Kidney capillary endothelial cell (primary cell): ENCODE measurements around the gene NPFFR2.
A peak's percentile ranks its signal among the peaks of the same experiment; 100 is the strongest.
"Not testable (repeated sequence)": the region's sequence is repeated elsewhere in the genome, so short reads cannot be mapped to it uniquely, and the experiment has no call there.

Experiments
- DNase-seq: peaks from one replicate; pipeline ENCODE4 v3.0.0-alpha.2; 2018; ENCODE audit warnings: low spot score

Gene NPFFR2

DNA sequence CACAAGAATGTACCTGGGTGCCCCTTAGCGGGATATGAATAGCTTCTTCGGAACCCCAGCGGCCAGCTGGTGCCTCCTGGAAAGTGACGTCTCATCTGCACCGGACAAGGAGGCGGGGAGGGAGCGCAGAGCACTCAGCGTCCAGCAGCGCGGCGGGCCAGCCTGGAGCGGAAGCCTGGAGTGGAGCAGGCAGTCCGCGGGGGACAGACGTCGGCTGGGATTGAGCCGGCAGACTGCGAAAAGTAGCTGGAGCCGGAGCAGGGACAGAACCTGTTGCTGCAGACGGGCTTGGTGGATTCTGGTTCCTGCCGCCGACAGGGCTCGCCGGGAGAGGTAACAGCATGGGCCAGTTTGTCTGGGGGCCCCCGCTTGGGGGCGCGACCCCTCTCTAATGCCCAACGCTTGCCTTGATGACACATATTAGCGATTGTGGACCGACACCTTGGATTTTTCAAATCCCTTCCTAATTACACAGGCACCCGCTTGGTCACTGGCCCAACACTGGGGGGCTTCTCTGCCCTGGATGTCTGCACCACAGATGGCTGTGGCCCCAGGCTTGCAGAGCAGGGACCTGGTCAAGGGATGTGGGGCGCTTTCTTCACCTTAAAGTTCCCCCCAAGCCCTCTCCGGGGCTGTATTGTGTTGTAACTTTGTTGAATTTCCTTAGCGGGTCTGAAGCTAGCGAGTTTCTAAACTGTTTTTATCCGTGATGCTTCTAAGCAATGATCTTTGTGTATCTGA, at the start of gene NPFFR2:
Gene NPFFR2 (plus strand): TSS at position 133 of the 741 bp plus-strand sequence. CDS start 96,592 bp downstream, outside the sequence.
- peak; percentile 32 for DNase-seq

DNA sequence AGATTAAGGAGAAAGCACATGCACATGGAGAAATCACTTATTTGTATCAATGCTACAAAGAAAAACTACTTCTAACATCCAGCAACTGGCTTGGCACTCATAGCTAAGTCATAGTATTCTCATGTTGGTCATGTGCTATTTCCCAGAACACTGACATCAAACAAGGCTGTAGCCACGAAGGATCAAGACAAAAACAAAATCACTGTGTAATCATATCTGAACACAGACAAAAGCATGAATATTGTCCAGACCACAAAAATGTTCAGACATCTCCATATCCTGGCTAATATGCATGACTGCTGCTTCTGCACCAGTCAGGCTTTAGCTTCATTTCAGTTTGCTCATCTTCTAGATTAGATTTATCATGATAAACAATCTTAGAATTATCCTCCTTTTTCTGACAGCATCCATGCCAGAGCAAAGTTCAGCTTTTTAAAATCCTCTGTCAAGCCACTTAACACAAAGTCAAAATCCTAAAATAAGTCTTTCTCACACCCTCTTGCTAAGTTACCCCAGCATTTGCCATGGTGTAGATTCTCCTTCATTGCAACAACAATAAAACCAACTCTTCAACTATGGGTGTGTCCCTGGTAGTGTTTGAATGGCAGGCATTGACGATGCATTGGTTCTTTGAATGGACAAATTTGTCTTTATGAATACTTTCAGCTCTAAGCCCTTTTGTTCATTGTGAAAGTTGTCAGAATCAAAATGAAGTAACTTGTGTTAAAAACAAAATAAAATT, 39.1 kb upstream of the NPFFR2 start:
- no peak for DNase-seq

GRCh38 chr4:71994559-71994958, 37.2 kb upstream of the NPFFR2 start:
- no peak for DNase-seq

DNA sequence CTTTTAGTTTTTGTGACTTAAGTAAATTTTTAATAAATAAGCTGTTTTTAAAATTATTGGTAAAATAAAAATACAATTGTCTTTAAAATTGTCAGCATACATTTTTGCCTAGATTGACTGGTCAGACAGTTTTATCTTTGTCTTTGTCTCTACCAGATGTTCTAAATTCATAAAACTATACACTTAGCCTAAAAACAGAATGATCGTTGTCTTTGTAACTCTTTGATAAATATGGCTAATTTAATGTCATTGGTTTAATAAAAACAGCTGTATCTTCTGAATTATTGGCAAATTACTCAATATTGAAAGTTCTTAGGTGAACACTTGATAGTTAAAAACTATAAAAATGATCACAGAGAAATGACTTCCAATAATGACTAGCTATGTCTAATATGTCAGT, 36.5 kb upstream of the NPFFR2 start:
- no peak for DNase-seq

GRCh38 chr4:72006586-72006985, 25.2 kb upstream of the NPFFR2 start:
- DNase-seq, result peak; percentile 58

- no peak for DNase-seq
Observed at GRCh38 chr4:72011906-72012305, 19.9 kb upstream of the NPFFR2 start.

DNA sequence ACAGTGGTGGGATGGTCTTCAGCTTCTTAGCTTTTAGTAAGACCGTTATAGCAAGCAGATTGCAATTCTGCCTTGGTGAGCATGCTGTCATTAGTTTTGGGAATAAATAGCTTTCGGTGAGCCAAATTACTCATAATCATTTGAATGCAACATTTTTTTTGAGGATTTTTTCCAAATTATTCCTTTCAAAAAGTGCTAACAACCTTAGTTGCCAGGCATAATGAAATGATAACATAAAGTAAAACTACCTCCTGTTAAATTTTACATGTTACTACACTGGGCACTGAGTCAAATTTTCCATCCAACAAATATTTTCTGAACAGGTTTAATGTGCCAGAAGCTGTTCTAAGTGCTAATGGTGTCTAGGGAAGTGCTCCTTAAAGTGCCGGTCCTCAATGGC, 15.8 kb upstream of the NPFFR2 start:
- DNase-seq, result no peak

DNA sequence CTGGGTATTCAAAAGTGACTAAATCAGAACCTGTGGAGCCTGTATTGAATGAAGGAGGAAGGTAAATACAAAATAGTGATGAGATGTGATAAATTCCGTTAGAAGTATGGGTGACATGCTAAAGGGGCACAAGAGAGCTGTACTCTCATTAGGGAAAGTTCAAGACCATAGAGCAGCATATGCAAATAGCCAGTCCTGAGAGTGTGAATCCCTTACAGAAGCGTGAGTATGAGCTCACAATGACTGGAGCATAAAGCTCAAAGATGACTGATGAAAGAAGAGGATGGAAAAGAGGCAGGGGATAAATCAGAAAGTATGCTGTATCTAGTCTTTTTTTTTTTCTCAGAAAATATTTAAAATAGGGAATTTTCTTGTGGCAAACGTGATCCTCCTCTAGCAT, 12.1 kb upstream of the NPFFR2 start:
- no peak for DNase-seq

DNA sequence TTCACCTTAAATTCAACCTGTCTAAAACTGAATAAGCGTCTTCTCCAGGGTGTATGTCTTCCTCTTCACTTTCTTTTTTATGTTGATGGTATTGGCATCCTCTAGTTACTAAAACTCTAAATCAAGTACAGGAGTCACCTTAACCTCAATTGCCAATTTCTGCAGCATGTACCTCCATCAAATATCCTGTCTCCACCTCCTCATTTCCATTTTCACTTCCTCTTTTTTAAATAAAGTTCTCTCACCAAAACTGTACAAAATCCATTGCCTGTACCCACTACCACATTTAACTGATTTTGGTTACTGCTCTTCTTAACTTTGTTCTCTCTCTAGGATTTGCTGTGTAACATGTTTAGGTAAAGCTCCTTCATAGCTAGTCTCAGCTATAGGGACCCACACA, 9.2 kb upstream of the NPFFR2 start:
- no peak for DNase-seq

DNA sequence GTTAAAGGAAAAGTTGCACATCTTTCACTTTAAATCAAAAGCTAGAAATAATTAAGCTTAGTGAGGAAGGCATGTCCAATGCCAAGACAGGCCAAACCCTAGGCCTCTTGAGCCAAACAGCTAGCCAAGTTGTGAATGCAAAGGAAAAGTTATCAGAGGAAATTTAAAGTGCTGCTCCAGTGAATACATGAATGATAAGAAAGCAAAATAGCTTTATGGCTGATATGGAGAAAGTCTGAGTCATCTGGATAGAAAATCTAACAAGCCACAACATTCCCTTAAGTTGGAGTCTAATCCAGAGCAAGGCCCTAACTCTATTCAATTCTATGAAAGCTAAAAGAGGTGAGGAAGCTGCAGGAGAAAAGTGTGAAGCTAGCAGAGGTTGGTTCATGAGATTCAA, 23.8 kb downstream of the NPFFR2 start:
- no peak for DNase-seq

DNA sequence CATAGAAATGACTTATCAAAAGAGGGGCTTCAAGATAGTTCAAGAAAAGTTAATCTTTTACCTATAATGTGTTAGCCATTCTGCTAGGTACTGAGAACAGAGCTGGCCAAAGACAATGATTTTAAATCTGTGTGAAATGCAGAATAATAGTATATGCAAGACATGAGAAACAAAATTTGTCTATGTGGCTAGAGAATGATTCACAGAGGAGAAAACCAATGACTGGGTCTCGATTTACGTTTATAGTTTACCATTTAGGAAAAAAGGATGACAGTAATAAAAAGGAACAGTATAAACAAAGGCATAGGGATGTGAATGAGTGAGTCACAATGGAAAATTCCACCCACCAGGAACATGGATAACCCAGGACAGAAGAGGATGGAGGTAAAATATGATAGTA, 31.9 kb downstream of the NPFFR2 start:
- DNase-seq, result no peak

DNA sequence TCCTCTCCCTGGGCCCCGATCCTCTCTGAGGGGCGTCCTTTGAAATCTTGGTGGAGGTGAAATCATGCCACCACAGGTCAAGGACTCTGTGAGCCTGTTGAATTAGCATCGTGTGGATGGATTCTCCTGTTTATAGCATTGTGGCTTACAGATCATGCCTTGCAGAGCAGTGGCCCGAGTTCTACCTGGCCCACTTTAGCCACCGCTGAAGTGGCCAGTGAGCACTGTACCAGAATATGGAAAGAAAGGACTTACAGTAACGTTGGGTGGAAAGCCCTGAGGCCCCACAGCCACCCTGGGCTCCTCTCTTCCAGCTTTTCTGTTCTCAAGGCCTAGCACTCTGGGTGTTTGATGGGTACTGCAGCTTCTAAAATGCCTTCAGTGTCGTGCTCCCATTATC, 35.3 kb downstream of the NPFFR2 start:
- no peak for DNase-seq

DNA sequence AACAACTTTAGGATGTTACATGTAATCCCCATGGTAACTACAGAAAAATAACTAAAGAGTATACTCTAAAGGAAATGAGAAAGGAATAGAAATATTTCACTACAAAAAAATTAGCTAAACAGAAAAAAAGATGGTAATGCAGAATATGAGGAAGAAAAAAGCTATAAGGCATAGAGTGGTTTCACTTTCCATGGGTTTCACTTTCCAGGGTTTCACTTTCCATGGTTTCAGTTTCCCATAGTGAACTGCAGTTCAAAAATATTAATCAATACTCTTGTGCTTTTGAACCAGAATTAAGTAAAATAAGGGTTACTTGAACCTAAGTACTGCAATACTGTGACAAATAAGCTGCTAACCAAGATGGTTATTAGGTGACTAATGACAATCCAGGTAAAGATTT, 42.0 kb downstream of the NPFFR2 start:
- DNase-seq, result no peak

GRCh38 chr4:72076562-72076961, 44.8 kb downstream of the NPFFR2 start:
- DNase-seq, result no peak

DNA sequence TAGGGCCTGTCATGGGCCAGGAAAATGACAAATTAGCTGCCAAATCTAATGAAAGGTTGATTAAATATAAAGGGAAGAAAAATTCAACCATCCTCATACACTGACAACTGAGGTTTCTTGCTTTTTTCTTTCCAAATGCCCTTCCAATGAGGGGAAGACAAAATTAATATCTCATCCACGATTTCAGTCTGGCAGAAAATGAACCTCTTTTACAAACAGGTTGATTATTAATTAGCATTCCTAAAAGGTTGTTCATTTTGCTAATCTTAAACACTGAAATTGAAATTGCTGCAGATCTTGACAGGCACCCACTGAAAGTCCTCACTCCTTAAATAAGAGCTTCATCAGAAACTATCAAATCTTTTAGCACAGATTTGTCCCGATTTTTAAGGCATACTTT, 45.5 kb downstream of the NPFFR2 start:
- DNase-seq, result no peak

DNA sequence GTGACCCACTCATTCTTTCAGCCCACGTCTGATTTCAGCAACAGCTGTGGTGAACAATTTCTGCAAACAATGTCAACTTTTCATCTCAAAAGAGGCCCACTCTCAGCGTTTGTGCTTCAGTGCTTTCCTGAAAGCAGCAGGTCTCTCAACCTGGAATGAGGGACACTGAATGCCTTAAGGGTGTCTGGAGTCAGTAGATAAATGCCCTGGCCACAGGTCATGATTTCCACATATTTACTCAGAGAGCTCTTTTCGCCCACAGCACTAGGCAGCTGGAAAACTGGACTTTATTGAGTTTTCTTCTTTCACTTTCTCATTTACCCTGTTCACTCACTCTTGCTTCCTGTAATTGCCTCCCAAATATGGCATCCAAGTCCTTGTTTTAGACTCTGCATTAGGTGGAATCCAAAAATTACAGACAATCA, 52.8 kb downstream of the NPFFR2 start:
- no peak for DNase-seq

DNA sequence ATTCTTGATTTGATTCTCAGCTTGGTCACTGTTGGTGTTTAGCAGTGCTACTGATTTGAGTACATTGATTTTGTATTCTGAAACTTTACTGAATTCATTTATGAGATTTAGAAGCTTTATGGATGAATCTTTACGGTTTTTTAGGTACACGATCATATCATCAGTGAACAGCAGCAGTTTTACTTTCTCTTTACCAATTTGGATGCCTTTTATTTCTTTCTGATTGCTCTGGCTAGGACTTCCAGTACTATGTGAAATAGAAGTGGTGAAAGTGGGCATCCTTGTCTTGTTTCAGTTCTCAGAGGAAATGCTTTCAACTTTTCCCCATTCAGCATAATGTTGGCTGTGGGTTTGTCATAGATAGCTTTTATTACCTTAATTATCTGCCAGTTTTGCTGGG, 58.8 kb downstream of the NPFFR2 start:
- DNase-seq, result not testable (repeated sequence)

- DNase-seq, result no peak
Observed at GRCh38 chr4:72094059-72094797, 62.4 kb downstream of the NPFFR2 start.

DNA sequence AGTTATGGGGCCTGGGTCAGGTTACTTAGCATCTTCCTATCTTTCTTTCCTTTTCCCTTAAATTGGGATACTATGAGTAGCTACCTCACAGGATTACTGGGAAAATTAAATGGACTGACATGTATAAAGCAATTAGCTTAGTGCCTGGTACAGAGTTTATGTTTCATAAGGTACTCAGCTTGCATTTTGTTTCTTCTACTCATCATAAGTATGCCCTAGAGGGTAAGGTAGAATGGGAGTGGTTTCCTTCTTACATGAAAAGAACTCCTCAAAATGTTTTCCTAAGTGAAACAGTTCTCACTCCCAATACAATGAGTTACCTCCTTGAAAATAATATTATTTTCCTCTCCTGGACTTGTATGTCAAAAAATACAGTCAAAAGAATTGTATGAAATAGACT, 75.7 kb downstream of the NPFFR2 start:
- DNase-seq, result no peak

GRCh38 chr4:72109364-72109763, 77.6 kb downstream of the NPFFR2 start:
- DNase-seq, result no peak

DNA sequence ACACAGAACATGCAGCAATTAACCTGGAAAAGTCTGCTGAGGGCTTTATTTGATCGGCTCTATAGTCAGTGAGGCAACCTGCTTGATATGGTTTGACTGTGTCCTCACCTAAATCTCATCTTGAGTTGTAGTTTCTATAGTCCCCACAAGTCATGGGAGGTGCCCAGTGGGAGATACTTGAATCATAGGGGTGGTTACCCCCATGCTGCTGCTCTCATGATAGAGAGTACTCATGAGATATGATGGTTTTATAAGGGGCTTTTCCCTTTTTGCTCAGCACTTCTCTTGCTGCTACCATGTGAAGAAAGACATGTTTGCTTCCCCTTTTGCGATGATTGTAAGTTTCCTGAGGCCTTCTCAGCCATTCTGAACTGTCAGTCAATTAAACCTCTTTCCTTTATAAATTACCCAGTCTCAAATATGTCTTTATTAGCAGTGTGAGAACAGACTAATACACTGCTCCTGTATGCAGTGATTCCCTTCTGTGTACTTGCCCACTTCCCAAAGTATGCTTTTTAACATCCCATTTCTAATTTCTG, 78.2 kb downstream of the NPFFR2 start:
- no peak for DNase-seq

GRCh38 chr4:72110886-72111285, 79.1 kb downstream of the NPFFR2 start:
- no peak for DNase-seq

GRCh38 chr4:72111863-72112262, 80.1 kb downstream of the NPFFR2 start:
- DNase-seq, result no peak
